Neural cell (in vitro differentiated cells): ENCODE measurements around the gene SFXN1. TPM values are rescaled to one million over a fixed set of nuclear protein-coding genes. Genes with fewer than 3 reads are reported as not detected.

Experiments used
- H2AFZ ChIP-seq: fragments of 200-600, 300-800 bp; sonication (generic), shearing (Covaris generic); 2 replicates; pipeline ENCODE4 v1.6.0; 2014; ENCODE audit warnings: low read depth, mild to moderate bottlenecking, antibody characterized with exemption, low read length, moderate library complexity
- H3F3A ChIP-seq: fragments of 200-600 bp; shearing (Covaris generic); 2 replicates; pipeline ENCODE4 v1.6.1; 2016; ENCODE audit warnings: mild to moderate bottlenecking, moderate library complexity, mixed read lengths, antibody characterized with exemption, low read length; ENCODE audit not compliant: insufficient read depth, poor library complexity, severe bottlenecking
- H3K27ac ChIP-seq: fragments of 200-600, 300-800 bp; sonication (generic), shearing (Covaris generic); 2 replicates; pipeline ENCODE4 v1.5.1; 2014; ENCODE audit warnings: mild to moderate bottlenecking, low read length, moderate library complexity
- H3K27me3 ChIP-seq: fragments of 300-800, 200-600 bp; sonication (generic), shearing (Covaris generic); 2 replicates; pipeline ENCODE4 v1.6.0; 2014; ENCODE audit warnings: mild to moderate bottlenecking, low read depth, low read length, moderate library complexity; ENCODE audit not compliant: insufficient read depth
- H3K36me3 ChIP-seq: fragments of 300-800, 200-600 bp; sonication (generic), shearing (Covaris generic); 2 replicates; pipeline ENCODE4 v1.5.1; 2014; ENCODE audit warnings: mild to moderate bottlenecking, antibody characterized with exemption, low read length, moderate library complexity; ENCODE audit not compliant: insufficient read depth
- H3K4me2 ChIP-seq: fragments of 300-800, 200-600 bp; sonication (generic), shearing (Covaris generic); 2 replicates; pipeline ENCODE4 v1.6.0; 2014; ENCODE audit warnings: mild to moderate bottlenecking, low read length
- H3K4me3 ChIP-seq: fragments of 300-800, 200-600 bp; sonication (generic), shearing (Covaris generic); 2 replicates; pipeline ENCODE4 v1.5.1; 2014; ENCODE audit warnings: mild to moderate bottlenecking, low read length, moderate library complexity
- H3K79me2 ChIP-seq: fragments of 200-600 bp; shearing (Covaris generic); replicated peaks from 2 replicates; pipeline ENCODE4 v1.6.0; 2014; ENCODE audit warnings: mild to moderate bottlenecking, low read length, moderate library complexity; ENCODE audit not compliant: insufficient read depth
- H3K9ac ChIP-seq: fragments of 300-800, 200-600 bp; sonication (generic), shearing (Covaris generic); 2 replicates; pipeline ENCODE4 v1.6.1; 2016; ENCODE audit warnings: mild to moderate bottlenecking, low read length, mixed read lengths
- H3K9me2 ChIP-seq: fragments of 200-600 bp; shearing (Covaris generic); 2 replicates; pipeline ENCODE4 v1.6.1; 2016; ENCODE audit warnings: mild to moderate bottlenecking, low read length, mixed read lengths; ENCODE audit not compliant: insufficient read depth
- H3K9me3 ChIP-seq: fragments of 200-600, 300-800 bp; sonication (generic), shearing (Covaris generic); 2 replicates; pipeline ENCODE4 v1.6.1; 2016; ENCODE audit warnings: mild to moderate bottlenecking, mixed run types, low read length, moderate library complexity, mixed read lengths
- H4K20me1 ChIP-seq: fragments of 200-600 bp; shearing (Covaris generic); 2 replicates; pipeline ENCODE4 v1.6.1; 2016; ENCODE audit warnings: mild to moderate bottlenecking, mixed run types; ENCODE audit not compliant: insufficient read depth
- EP300 ChIP-seq: fragments of 450-650 bp; conservative IDR thresholded peaks from 2 replicates; pipeline ENCODE4 v1.6.1; 2014; ENCODE audit warnings: antibody characterized with exemption, mild to moderate bottlenecking, moderate library complexity; ENCODE audit not compliant: poor library complexity, severe bottlenecking
- EZH2 ChIP-seq: fragments of 200-600, 300-800 bp; shearing (Covaris generic), sonication (generic); IDR thresholded peaks from 2 replicates; pipeline ENCODE4 v1.6.1; 2014; ENCODE audit warnings: antibody characterized with exemption, low read length, borderline replicate concordance, mild to moderate bottlenecking; ENCODE audit not compliant: insufficient read depth, poor library complexity, severe bottlenecking
- MXI1 ChIP-seq: fragments of 450-650 bp; conservative IDR thresholded peaks from 2 replicates; pipeline ENCODE4 v1.6.1; 2014; ENCODE audit warnings: antibody characterized with exemption, mild to moderate bottlenecking; ENCODE audit not compliant: poor library complexity, severe bottlenecking
- POLR2AphosphoS5 ChIP-seq: IDR thresholded peaks from 2 replicates; pipeline ENCODE4 v1.6.1; 2012
- RAD21 ChIP-seq: fragments of 450-650 bp; conservative IDR thresholded peaks from 2 replicates; pipeline ENCODE4 v1.6.1; 2014; ENCODE audit warnings: antibody characterized with exemption, mild to moderate bottlenecking, moderate library complexity
- SMC3 ChIP-seq: fragments of 450-650 bp; conservative IDR thresholded peaks from 2 replicates; pipeline ENCODE4 v1.6.1; 2014; ENCODE audit warnings: antibody characterized with exemption, mild to moderate bottlenecking, moderate library complexity; ENCODE audit not compliant: poor library complexity
- TAF1 ChIP-seq: IDR thresholded peaks from 2 replicates; pipeline ENCODE4 v1.6.1; 2012; ENCODE audit warnings: low read depth
- polyA plus RNA-seq: library from polyadenylated mRNA; depleted of rRNA; stranded (reverse); fragments of >200 nt; gene quantifications from 2 replicates; pipeline ENCODE4 v1.2.3, GENCODE V29; 2014
- TF ChIP-seq, protein P1 (sequence below): IDR thresholded peaks from 2 replicates; pipeline ENCODE4 v1.6.1; 2012; ENCODE audit warnings: borderline replicate concordance
- TF ChIP-seq, protein P2 (sequence below): fragments of 450-650 bp; IDR thresholded peaks from 2 replicates; pipeline ENCODE4 v1.5.1; 2014; ENCODE audit warnings: antibody characterized with exemption, mild to moderate bottlenecking, moderate library complexity; ENCODE audit not compliant: poor library complexity, severe bottlenecking

Gene SFXN1
- polyA plus RNA-seq, 1 donor from 2014 or later, result 109 TPM

GRCh38 chr5:175556794-175557193, 78.4 kb downstream of the SFXN1 start:
- Histone ChIP-seq H3K4me2 (no peak overlapping the region), H3K9me3 (no peaks in the 10 kb centered on the region), H3K4me3 (no peak overlapping the region), H2AFZ (no peak overlapping the region), H4K20me1 (no peaks in the 10 kb centered on the region), H3K9ac (no peak overlapping the region), H3K27ac (no peak overlapping the region), H3F3A (no peaks in the 10 kb centered on the region), H3K79me2 (no peaks in the 10 kb centered on the region), H3K27me3 (no peaks in the 10 kb centered on the region), H3K9me2 (no peaks in the 10 kb centered on the region), H3K36me3 (no peaks in the 10 kb centered on the region)
- TF ChIP-seq MXI1, result no peak
- TF ChIP-seq POLR2AphosphoS5, result no peak
- TF ChIP-seq, protein P1, sequence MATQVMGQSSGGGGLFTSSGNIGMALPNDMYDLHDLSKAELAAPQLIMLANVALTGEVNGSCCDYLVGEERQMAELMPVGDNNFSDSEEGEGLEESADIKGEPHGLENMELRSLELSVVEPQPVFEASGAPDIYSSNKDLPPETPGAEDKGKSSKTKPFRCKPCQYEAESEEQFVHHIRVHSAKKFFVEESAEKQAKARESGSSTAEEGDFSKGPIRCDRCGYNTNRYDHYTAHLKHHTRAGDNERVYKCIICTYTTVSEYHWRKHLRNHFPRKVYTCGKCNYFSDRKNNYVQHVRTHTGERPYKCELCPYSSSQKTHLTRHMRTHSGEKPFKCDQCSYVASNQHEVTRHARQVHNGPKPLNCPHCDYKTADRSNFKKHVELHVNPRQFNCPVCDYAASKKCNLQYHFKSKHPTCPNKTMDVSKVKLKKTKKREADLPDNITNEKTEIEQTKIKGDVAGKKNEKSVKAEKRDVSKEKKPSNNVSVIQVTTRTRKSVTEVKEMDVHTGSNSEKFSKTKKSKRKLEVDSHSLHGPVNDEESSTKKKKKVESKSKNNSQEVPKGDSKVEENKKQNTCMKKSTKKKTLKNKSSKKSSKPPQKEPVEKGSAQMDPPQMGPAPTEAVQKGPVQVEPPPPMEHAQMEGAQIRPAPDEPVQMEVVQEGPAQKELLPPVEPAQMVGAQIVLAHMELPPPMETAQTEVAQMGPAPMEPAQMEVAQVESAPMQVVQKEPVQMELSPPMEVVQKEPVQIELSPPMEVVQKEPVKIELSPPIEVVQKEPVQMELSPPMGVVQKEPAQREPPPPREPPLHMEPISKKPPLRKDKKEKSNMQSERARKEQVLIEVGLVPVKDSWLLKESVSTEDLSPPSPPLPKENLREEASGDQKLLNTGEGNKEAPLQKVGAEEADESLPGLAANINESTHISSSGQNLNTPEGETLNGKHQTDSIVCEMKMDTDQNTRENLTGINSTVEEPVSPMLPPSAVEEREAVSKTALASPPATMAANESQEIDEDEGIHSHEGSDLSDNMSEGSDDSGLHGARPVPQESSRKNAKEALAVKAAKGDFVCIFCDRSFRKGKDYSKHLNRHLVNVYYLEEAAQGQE, result no peak
- no peak for TF ChIP-seq RAD21
- TF ChIP-seq, protein P2, sequence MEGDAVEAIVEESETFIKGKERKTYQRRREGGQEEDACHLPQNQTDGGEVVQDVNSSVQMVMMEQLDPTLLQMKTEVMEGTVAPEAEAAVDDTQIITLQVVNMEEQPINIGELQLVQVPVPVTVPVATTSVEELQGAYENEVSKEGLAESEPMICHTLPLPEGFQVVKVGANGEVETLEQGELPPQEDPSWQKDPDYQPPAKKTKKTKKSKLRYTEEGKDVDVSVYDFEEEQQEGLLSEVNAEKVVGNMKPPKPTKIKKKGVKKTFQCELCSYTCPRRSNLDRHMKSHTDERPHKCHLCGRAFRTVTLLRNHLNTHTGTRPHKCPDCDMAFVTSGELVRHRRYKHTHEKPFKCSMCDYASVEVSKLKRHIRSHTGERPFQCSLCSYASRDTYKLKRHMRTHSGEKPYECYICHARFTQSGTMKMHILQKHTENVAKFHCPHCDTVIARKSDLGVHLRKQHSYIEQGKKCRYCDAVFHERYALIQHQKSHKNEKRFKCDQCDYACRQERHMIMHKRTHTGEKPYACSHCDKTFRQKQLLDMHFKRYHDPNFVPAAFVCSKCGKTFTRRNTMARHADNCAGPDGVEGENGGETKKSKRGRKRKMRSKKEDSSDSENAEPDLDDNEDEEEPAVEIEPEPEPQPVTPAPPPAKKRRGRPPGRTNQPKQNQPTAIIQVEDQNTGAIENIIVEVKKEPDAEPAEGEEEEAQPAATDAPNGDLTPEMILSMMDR, result no peak
- TF ChIP-seq TAF1, result no peak
- TF ChIP-seq SMC3, result no peak
- no peak for TF ChIP-seq EZH2
- no peak for TF ChIP-seq EP300

DNA sequence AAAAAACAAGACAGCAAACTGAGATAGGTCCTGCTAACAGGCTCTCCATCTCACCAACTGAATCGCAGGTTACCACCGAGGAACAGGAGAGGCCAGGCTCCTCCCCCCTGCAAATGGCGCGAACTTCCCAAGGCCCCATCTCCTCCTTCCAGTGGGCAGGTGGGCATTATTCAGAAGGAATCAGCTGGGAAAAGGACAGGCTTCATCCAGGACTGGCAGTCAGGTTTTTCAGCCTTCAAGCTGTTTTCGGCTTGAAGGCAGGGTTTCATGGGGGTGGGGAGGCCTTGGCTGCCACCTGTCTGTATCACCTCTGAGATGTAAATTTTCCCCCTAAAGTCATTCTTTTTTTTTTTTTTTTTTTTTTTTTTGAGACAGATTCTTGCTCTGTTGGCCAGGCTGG, 79.4 kb downstream of the SFXN1 start:
- no peak overlapping the region for H3K27ac ChIP-seq
- TF ChIP-seq, protein P1, result no peak
- no peak for TF ChIP-seq TAF1
- TF ChIP-seq SMC3, result no peak
- no peak for TF ChIP-seq POLR2AphosphoS5
- TF ChIP-seq EZH2, result no peak
- TF ChIP-seq RAD21, result no peak
- TF ChIP-seq EP300, result no peak
- TF ChIP-seq, protein P2, result no peak
- no peak for TF ChIP-seq MXI1

More for the DNA sequence above, 79.4 kb downstream of the SFXN1 start:
- H3K4me2 ChIP-seq, result no peak overlapping the region
- no peak overlapping the region for H3K4me3 ChIP-seq
- H3K36me3 ChIP-seq, result no peaks in the 10 kb centered on the region
- H3K79me2 ChIP-seq, result no peaks in the 10 kb centered on the region
- no peak overlapping the region for H2AFZ ChIP-seq
- no peaks in the 10 kb centered on the region for H3K9me3 ChIP-seq
- no peak overlapping the region for H3K9ac ChIP-seq
- no peaks in the 10 kb centered on the region for H3F3A ChIP-seq
- no peaks in the 10 kb centered on the region for H4K20me1 ChIP-seq
- H3K27me3 ChIP-seq, result no peaks in the 10 kb centered on the region
- no peaks in the 10 kb centered on the region for H3K9me2 ChIP-seq
